ENCODE results near the gene DAPK1.

DAPK1 gene

GRCh38 chr9:87698069-87698809, 200.6 kb downstream of the DAPK1 start:
- DNase-seq = no peak

- no peak for DNase-seq
Observed at GRCh38 chr9:87699835-87700234, 202.2 kb downstream of the DAPK1 start.

GRCh38 chr9:87701491-87701890, 203.8 kb downstream of the DAPK1 start:
- no peak for DNase-seq

GRCh38 chr9:87701931-87702421, 204.3 kb downstream of the DAPK1 start:
- DNase-seq = no peak

- no peak for DNase-seq
Observed at GRCh38 chr9:87702921-87703320, 205.3 kb downstream of the DAPK1 start.

- no peak for DNase-seq
Observed at GRCh38 chr9:87703636-87704276, 206.1 kb downstream of the DAPK1 start.

- no peak for DNase-seq
Observed at GRCh38 chr9:87704342-87704741, 206.7 kb downstream of the DAPK1 start.

GRCh38 chr9:87706066-87706739, 208.5 kb downstream of the DAPK1 start:
- DNase-seq = no peak

GRCh38 chr9:87707805-87708506, 210.3 kb downstream of the DAPK1 start:
- DNase-seq = no peak

- no peak for DNase-seq
Observed at GRCh38 chr9:87708546-87708945, 210.9 kb downstream of the DAPK1 start.

GRCh38 chr9:87708986-87709728, 211.5 kb downstream of the DAPK1 start:
- DNase-seq = no peak

GRCh38 chr9:87710443-87710842, 212.8 kb downstream of the DAPK1 start:
- DNase-seq = no peak

- no peak for DNase-seq
Observed at GRCh38 chr9:87711857-87712800, 214.5 kb downstream of the DAPK1 start.

GRCh38 chr9:87712801-87713277, 215.2 kb downstream of the DAPK1 start:
- no peak for DNase-seq

GRCh38 chr9:87713278-87713987, 215.8 kb downstream of the DAPK1 start:
- peak; percentile 60 for DNase-seq

- no peak for DNase-seq
Observed at GRCh38 chr9:87713988-87714330, 216.3 kb downstream of the DAPK1 start.

GRCh38 chr9:87714819-87715218, 217.2 kb downstream of the DAPK1 start:
- DNase-seq = no peak

- DNase-seq = no peak
Observed at GRCh38 chr9:87716141-87716540, 218.5 kb downstream of the DAPK1 start.

GRCh38 chr9:87717456-87717855, 219.8 kb downstream of the DAPK1 start:
- no peak for DNase-seq

GRCh38 chr9:87718231-87718630, 220.6 kb downstream of the DAPK1 start:
- DNase-seq = no peak

All from 8988T (cell line).